Loucy (cell line): ENCODE data around the gene MYPN.

ENCODE experiments used
- CTCF ChIP-seq: fragments of 200-600 bp; sonication (generic); conservative IDR thresholded peaks from 2 replicates; pipeline ENCODE4 v1.5.1; 2014; ENCODE audit warnings: mild to moderate bottlenecking, antibody characterized with exemption, low read length
- EZH2phosphoT487 ChIP-seq: fragments of 200-600 bp; IDR thresholded peaks from 2 replicates; pipeline ENCODE4 v1.6.1; 2018; ENCODE audit warnings: antibody characterized with exemption, mild to moderate bottlenecking, moderate library complexity, borderline replicate concordance

GRCh38 chr10:68239596-68240150, 130.4 kb downstream of the MYPN start:
- TF ChIP-seq CTCF (no peak), EZH2phosphoT487 (no peak)
